Stimulated activated CD8-positive, alpha-beta memory T cell treated with anti-CD3 and anti-CD28 coated beads, Interleukin-15, amount 100 ng/mL, for 4 hours (primary cell): ENCODE data around the gene EFEMP1.

Experiments
- DNase-seq, 2 donors: peaks; one replicate each; pipeline ENCODE4 v3.0.0-alpha.2; 2020; ENCODE audit warnings: low read depth in 2 of 2

EFEMP1 gene

GRCh38 chr2:55898386-55899040 is 25.1 kb downstream of the EFEMP1 start:
- no peak for DNase-seq

GRCh38 chr2:55896633-55897032 is 26.9 kb downstream of the EFEMP1 start:
- no peak for DNase-seq

GRCh38 chr2:55894720-55895119 is 28.9 kb downstream of the EFEMP1 start:
- DNase-seq = no peak

GRCh38 chr2:55891671-55892094 is 31.9 kb downstream of the EFEMP1 start:
- DNase-seq = no peak

- DNase-seq = no peak
Measured at GRCh38 chr2:55888936-55889335, 34.6 kb downstream of the EFEMP1 start.

GRCh38 chr2:55887901-55888624 is 35.5 kb downstream of the EFEMP1 start:
- no peak for DNase-seq

- DNase-seq = no peak
Measured at GRCh38 chr2:55887351-55887750, 36.2 kb downstream of the EFEMP1 start.

GRCh38 chr2:55885944-55886281 is 37.7 kb downstream of the EFEMP1 start:
- no peak for DNase-seq

GRCh38 chr2:55885127-55885943 is 38.2 kb downstream of the EFEMP1 start:
- no peak for DNase-seq

- DNase-seq = no peak
Measured at GRCh38 chr2:55883829-55884228, 39.8 kb downstream of the EFEMP1 start.

GRCh38 chr2:55883357-55883756 is 40.2 kb downstream of the EFEMP1 start:
- no peak for DNase-seq

GRCh38 chr2:55882954-55883353 is 40.6 kb downstream of the EFEMP1 start:
- DNase-seq = no peak

- no peak for DNase-seq
Measured at GRCh38 chr2:55880416-55881143, 43.0 kb downstream of the EFEMP1 start.

- no peak for DNase-seq
Measured at GRCh38 chr2:55879976-55880375, 43.6 kb downstream of the EFEMP1 start.

- DNase-seq = no peak
Measured at GRCh38 chr2:55877087-55877436, 46.5 kb downstream of the EFEMP1 start.

- DNase-seq = no peak
Measured at GRCh38 chr2:55876429-55877086, 47.0 kb downstream of the EFEMP1 start.

GRCh38 chr2:55875434-55876135 is 48.0 kb downstream of the EFEMP1 start:
- no peak for DNase-seq

- DNase-seq = no peak
Measured at GRCh38 chr2:55874338-55874737, 49.2 kb downstream of the EFEMP1 start.

- DNase-seq = no peak
Measured at GRCh38 chr2:55871637-55872036, 51.9 kb downstream of the EFEMP1 start.

- DNase-seq = no peak
Measured at GRCh38 chr2:55869637-55870325, 53.8 kb downstream of the EFEMP1 start.
